Measurements from ENCODE around the gene ZNF175.
A peak's percentile ranks its signal among the peaks of the same experiment; 100 is the strongest.

Gene ZNF175

DNA sequence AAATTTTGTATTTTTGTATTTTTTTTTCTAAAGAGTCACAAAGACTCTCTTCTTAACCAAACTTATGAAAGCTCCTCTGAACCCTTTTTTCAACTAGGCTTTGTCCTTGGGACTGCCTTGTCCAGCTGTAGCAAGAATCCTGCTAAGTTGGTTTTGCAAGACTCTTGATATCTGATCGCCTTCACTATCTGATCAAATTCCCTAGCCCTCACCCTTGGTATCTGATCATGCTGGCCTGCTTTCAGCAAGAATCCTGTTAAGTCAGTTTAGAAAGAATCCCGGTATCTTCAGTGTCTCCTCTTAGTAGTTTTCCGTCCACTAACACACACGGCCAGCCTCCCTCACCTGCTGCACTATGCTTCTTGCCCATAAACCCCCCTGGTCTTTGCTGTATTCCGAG, 61.0 kb downstream of the ZNF175 start:
- DNase-seq (ENCODE audit: low spot score) = no peak

DNA sequence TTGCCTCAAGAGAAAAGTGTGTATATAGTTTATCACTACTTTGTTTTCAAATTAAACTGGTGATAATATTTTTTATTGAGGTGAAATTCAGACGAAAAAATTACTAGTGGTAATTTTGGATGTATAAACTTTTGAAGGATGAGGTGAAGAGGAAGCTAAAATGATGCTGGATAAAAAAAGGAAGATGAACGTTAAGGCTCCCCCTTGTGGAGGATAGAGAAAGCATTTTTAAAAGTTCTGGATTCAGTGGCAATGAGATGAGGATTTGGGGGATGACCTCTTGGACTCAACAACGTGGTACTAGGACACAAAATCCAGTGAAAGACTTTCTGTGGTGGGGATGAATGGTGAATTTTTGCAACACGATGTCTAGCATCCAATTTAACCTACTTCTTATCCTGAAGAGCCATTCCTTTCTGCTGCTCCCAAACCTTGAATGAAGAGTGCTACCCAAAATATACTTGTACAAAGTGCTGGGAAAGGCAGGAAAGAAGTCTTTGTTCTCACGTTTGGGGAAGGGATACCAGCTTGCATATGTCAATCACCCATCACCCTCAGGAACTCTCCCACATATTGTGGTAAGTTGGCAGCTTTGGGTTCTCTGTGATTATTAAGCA, 66.4 kb downstream of the ZNF175 start:
- peak; percentile 8 for DNase-seq (ENCODE audit: low spot score)

DNA sequence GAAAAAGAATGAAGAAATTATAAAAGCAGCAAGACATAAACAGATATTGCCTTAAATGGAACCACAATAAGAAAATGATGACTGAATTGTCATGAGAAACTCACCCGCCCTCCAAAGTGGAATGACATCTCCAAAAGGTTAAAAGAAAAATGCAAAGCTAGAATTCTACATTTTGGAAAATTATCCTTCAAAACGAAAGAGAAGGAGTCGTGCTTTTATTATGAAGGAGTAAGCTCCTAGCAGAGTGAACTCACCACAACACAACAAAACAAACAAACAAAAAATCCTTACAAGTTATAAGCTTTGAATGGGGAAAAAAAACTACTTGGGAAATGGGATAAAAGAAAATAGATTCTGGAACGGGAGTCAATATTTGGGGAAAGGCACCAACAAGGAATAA, 68.8 kb downstream of the ZNF175 start:
- DNase-seq (ENCODE audit: low spot score) = no peak

DNA sequence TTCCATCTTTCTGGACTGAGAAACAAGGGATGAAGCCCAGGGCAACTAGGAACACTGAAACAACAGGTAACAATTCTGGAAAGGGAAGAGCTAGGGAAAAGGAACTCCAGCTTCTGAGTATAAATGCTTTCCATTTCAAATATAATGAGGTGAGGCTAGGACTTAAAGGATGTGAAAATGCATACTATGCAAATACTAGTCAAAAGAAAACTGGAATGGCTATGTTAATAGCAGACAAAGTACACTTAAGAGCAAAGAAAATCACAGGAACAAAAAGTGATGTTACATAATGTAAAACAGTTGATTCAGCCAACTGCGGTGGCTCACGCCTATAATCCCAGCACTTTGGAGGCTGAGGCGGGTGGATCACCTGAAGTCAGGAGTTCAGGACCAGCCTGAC, 69.3 kb downstream of the ZNF175 start:
- no peak for DNase-seq (ENCODE audit: low spot score)

DNA sequence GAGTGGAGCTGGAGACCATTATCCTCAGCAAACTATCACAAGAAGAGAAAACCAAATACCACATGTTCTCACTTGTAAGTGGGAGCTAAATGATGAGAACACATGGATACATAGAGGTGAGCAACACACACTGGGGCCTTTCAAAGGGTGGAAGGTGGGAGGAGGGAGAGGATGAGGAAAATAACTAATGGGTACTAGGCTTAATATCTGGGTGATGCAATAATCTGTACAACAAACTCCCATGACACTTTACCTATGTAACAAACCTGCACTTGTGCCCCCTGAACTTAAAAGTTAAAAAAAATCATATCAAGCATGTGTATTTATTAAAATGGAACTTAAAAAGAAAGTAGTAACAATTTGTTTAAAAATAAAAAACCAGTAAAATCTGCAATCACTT, 70.6 kb downstream of the ZNF175 start:
- DNase-seq (ENCODE audit: low spot score) = no peak
